ENCODE measurements around the gene PPP1R2B.

GRCh38 chr5:156871212-156871611 lies 21.1 kb downstream of the PPP1R2B start:
- no peak for TF ChIP-seq TARDBP (IDR thresholded peaks at IDR 0.05)
- TF ChIP-seq SP1 (IDR thresholded peaks at IDR 0.05) = no peak
- no peak for TF ChIP-seq ZNF384 (IDR thresholded peaks at IDR 0.05)
